Measurements from ENCODE around the gene RNF115. TPM values are rescaled to one million over a fixed set of nuclear protein-coding genes. Genes with fewer than 3 reads are reported as not detected.
"Not testable (repeated sequence)": the region's sequence is repeated elsewhere in the genome, so short reads cannot be mapped to it uniquely, and the experiment has no call there.

Gene RNF115
- polyA plus RNA-seq, 1 experiment, result 32.9 TPM

GRCh38 chr1:145778146-145778540 lies 45.8 kb downstream of the RNF115 start:
- Histone ChIP-seq H3K27ac (ENCODE audit: low read depth, low read length) (no peak overlapping the region), H3K27me3 (ENCODE audit: control insufficient read depth, insufficient read depth, low read length) (no peaks in the 10 kb centered on the region), H3K9me3 (ENCODE audit: control insufficient read depth, insufficient read depth, low read length) (no peaks in the 10 kb centered on the region), H3K4me3 (ENCODE audit: low read depth, low read length) (no peak overlapping the region)
- ChIA-PET POLR2A (no interaction called here), CTCF (no interaction called here)
- TF ChIP-seq, protein P1, sequence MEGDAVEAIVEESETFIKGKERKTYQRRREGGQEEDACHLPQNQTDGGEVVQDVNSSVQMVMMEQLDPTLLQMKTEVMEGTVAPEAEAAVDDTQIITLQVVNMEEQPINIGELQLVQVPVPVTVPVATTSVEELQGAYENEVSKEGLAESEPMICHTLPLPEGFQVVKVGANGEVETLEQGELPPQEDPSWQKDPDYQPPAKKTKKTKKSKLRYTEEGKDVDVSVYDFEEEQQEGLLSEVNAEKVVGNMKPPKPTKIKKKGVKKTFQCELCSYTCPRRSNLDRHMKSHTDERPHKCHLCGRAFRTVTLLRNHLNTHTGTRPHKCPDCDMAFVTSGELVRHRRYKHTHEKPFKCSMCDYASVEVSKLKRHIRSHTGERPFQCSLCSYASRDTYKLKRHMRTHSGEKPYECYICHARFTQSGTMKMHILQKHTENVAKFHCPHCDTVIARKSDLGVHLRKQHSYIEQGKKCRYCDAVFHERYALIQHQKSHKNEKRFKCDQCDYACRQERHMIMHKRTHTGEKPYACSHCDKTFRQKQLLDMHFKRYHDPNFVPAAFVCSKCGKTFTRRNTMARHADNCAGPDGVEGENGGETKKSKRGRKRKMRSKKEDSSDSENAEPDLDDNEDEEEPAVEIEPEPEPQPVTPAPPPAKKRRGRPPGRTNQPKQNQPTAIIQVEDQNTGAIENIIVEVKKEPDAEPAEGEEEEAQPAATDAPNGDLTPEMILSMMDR (IDR thresholded peaks at IDR 0.05; ENCODE audit: low read depth, low read length), result no peak
- no peak for DNase-seq (ENCODE audit: low read depth, low spot score)

DNA sequence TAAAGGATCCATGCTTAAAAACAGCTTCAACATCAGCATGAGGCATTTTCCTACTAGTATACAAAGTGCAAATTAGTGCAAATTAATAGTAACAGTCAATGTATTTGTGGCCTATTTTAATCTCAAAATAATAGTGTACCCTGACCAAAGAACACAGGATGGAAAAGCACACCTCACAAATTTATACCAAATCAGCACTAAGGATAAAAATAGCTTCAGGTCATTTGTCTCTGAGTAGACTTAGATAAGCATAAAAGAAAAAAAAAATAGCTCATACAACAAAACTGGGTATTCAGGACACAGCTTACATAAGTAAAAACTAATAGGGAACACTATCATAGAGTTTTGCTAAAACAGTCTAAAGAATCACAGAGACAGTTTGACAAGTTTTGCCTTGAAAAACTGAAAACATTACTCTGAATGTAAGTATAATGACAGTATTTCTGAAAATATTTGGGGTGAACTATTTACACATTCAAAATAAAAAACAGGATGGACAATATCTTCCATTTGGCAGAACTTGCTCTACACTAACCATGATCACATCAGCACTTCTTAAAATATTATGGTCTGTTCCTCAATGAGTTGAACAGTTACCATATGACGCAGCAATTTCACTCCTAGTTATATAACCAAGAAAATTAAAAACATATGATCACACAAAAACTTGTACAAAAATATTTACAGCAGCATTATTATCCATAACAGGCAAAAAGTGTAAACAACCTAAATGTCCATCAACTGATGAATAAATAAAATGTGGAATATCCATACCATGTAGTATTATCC lies 46.3 kb downstream of the RNF115 start:
- no peak overlapping the region for H3K27ac ChIP-seq (ENCODE audit: low read depth, low read length)
- no peak for DNase-seq (ENCODE audit: low read depth, low spot score)

DNA sequence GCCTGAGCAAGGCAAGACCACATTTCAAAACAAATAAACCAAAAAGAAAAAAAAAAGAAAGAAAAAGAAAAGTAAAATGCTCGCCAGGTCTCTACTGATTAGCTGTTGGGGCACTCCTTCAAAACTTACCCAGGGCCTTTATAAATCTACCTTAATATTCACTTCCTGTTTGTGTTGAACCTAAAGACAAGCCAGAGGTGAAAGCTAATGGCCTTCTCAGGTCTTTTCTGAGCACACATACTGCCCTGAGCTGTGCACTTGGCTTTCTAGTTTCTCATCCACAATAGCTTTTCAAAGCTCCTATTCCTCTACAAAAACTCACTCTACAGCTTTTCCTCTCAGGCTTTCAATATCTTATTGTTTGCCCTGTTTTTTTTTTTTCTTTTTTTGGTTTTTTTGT lies 50.5 kb downstream of the RNF115 start:
- ChIA-PET CTCF (interaction anchor here (1.2 to 1.6 kb wide), 2 partner anchors 9 to 27 kb away, joined by 3 to 6 read pairs; no protein-coding TSS in a partner anchor), POLR2A (no interaction called here)
- no peak for DNase-seq (ENCODE audit: low read depth, low spot score)
- Histone ChIP-seq H3K27ac (ENCODE audit: low read depth, low read length) (no peak overlapping the region), H3K27me3 (ENCODE audit: control insufficient read depth, insufficient read depth, low read length) (no peaks in the 10 kb centered on the region), H3K9me3 (ENCODE audit: control insufficient read depth, insufficient read depth, low read length) (no peaks in the 10 kb centered on the region), H3K4me3 (ENCODE audit: low read depth, low read length) (no peak overlapping the region)
- TF ChIP-seq, protein P1 (IDR thresholded peaks at IDR 0.05; ENCODE audit: low read depth, low read length), result no peak

More for the DNA sequence above, 46.3 kb downstream of the RNF115 start:
- Histone ChIP-seq H3K4me3 (ENCODE audit: low read depth, low read length) (no peak overlapping the region), H3K27me3 (ENCODE audit: control insufficient read depth, insufficient read depth, low read length) (no peaks in the 10 kb centered on the region), H3K9me3 (ENCODE audit: control insufficient read depth, insufficient read depth, low read length) (no peaks in the 10 kb centered on the region)
- POLR2A ChIA-PET, result interaction anchor here (0.6 kb wide), 1 partner anchor 69 kb away, joined by 4 read pairs; no protein-coding TSS in a partner anchor
- TF ChIP-seq, protein P1 (IDR thresholded peaks at IDR 0.05; ENCODE audit: low read depth, low read length), result no peak
- CTCF ChIA-PET, result no interaction called here

DNA sequence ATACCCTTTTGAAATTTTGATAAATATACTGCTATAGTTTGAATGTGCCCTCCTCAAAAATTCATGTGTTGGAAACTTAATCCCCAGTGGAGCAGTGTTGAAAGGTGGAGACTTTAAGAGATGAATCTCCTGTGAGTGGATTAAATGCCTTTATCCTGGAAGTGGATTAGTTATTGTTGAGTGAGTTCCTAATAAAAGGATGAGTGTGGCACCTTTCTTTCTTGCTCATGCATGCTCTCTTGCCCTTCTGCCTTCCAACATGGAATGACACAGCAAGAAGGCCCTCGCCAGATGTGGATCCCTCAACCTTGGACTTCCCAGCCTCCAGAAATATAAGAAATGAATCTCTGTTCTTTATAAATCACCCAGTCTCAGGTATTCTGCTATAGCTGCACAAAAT lies 52.8 kb downstream of the RNF115 start:
- no peak overlapping the region for H3K27ac ChIP-seq (ENCODE audit: low read depth, low read length)
- ChIA-PET POLR2A (no interaction called here), CTCF (no interaction called here)
- H3K9me3 ChIP-seq (ENCODE audit: control insufficient read depth, insufficient read depth, low read length), result no peaks in the 10 kb centered on the region; the same call in 1 of the 2 replicates
- DNase-seq (ENCODE audit: low read depth, low spot score), result no peak
- H3K4me3 ChIP-seq (ENCODE audit: low read depth, low read length), result no peak overlapping the region
- no peaks in the 10 kb centered on the region for H3K27me3 ChIP-seq (ENCODE audit: control insufficient read depth, insufficient read depth, low read length)
- TF ChIP-seq, protein P1 (IDR thresholded peaks at IDR 0.05; ENCODE audit: low read depth, low read length), result no peak

- H3K9me3 ChIP-seq (ENCODE audit: control insufficient read depth, insufficient read depth, low read length); POLR2A ChIA-PET; DNase-seq (ENCODE audit: low read depth, low spot score); H3K27me3 ChIP-seq (ENCODE audit: control insufficient read depth, insufficient read depth, low read length); H3K4me3 ChIP-seq (ENCODE audit: low read depth, low read length); H3K27ac ChIP-seq (ENCODE audit: low read depth, low read length); CTCF ChIA-PET: not testable (repeated sequence)
These were observed 55.9 kb downstream of the RNF115 start for GRCh38 chr1:145768004-145768403.

DNA sequence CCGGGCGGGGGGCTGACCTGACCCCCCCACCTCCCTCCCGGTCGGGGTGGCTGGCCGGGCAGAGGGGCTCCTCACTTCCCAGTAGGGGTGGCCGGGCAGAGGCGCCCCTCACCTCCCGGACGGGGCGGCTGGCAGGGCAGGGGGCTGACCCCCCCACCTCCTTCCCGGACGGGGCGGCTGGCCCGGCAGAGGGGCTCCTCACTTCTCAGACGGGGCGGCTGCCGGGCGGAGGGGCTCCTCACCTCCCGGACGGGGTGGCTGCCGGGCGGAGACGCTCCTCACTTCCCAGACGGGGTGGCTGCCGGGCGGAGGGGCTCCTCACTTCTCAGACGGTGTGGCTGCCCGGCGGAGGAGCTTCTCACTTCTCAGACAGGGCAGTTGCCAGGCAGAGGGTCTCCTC lies 57.0 kb downstream of the RNF115 start:
- H3K27ac ChIP-seq (ENCODE audit: low read depth, low read length); DNase-seq (ENCODE audit: low read depth, low spot score); CTCF ChIA-PET; H3K4me3 ChIP-seq (ENCODE audit: low read depth, low read length); POLR2A ChIA-PET; H3K27me3 ChIP-seq (ENCODE audit: control insufficient read depth, insufficient read depth, low read length); H3K9me3 ChIP-seq (ENCODE audit: control insufficient read depth, insufficient read depth, low read length): not testable (repeated sequence)

GRCh38 chr1:145765585-145766360 lies 58.1 kb downstream of the RNF115 start:
- CTCF ChIA-PET; H3K27me3 ChIP-seq (ENCODE audit: control insufficient read depth, insufficient read depth, low read length); H3K9me3 ChIP-seq (ENCODE audit: control insufficient read depth, insufficient read depth, low read length); POLR2A ChIA-PET; DNase-seq (ENCODE audit: low read depth, low spot score); H3K27ac ChIP-seq (ENCODE audit: low read depth, low read length); H3K4me3 ChIP-seq (ENCODE audit: low read depth, low read length): not testable (repeated sequence)

DNA sequence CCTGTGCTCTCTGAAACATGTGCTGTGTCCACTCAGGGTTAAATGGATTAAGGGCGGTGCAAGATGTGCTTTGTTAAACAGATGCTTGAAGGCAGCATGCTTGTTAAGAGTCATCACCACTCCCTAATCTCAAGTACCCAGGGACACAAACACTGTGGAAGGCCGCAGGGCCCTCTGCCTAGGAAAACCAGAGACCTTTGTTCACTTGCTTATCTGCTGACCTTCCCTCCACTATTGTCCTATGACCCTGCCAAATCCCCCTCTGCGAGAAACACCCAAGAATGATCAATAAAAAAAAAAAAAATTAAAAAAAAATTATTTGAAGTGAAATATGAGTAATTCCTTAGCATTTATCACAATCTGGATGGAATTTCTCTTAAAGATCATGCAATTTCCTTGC lies 58.8 kb downstream of the RNF115 start:
- CTCF ChIA-PET; H3K4me3 ChIP-seq (ENCODE audit: low read depth, low read length); H3K27ac ChIP-seq (ENCODE audit: low read depth, low read length); POLR2A ChIA-PET; H3K9me3 ChIP-seq (ENCODE audit: control insufficient read depth, insufficient read depth, low read length); H3K27me3 ChIP-seq (ENCODE audit: control insufficient read depth, insufficient read depth, low read length); DNase-seq (ENCODE audit: low read depth, low spot score): not testable (repeated sequence)
